Measurements from ENCODE around the gene CACHD1.

GRCh38 chr1:64564891-64565290, 95.0 kb downstream of the CACHD1 start:
- TF ChIP-seq POLR2A (IDR thresholded peaks at IDR 0.05) (no peak), CTCF (IDR thresholded peaks at IDR 0.05) (no peak)

All from prostate gland (tissue), 2 donors.